Fibroblast of lung (primary cell): ENCODE data around the gene SLC25A1. TPM values are rescaled to one million over a fixed set of nuclear protein-coding genes. Genes with fewer than 3 reads are reported as not detected.

Experiments
- DNase-seq, 2 donors: peaks; one replicate each; pipeline versions ENCODE4 v3.0.0 to v3.0.0-alpha.2; 2010; ENCODE audit warnings: low read depth in 2 of 2
- H2AFZ ChIP-seq: 2 replicates; pipeline ENCODE4 v1.5.1; 2012; ENCODE audit warnings: low read length, control low read depth, inconsistent platforms
- H3K27ac ChIP-seq: 2 replicates; pipeline ENCODE4 v1.5.1; 2011; ENCODE audit warnings: low read length, control low read depth; ENCODE audit not compliant: insufficient read depth
- H3K27me3 ChIP-seq: 2 replicates; pipeline ENCODE4 v1.5.1; 2011; ENCODE audit warnings: mild to moderate bottlenecking, low read length; ENCODE audit not compliant: control insufficient read depth, insufficient read depth
- H3K36me3 ChIP-seq: 2 replicates; pipeline ENCODE4 v1.5.1; 2011; ENCODE audit warnings: low read length; ENCODE audit not compliant: control insufficient read depth, insufficient read depth
- H3K4me1 ChIP-seq: 2 replicates; pipeline ENCODE4 v1.5.1; 2011; ENCODE audit warnings: low read length; ENCODE audit not compliant: control insufficient read depth, insufficient read depth; ENCODE audit errors: extremely low read depth
- H3K4me2 ChIP-seq: 2 replicates; pipeline ENCODE4 v1.5.1; 2011; ENCODE audit warnings: low read length, control low read depth; ENCODE audit not compliant: insufficient read depth; ENCODE audit errors: extremely low read depth
- H3K4me3 ChIP-seq, 4 experiments: fragments of 200-600 bp in 1 of 4; sonication (generic) in 1 of 4; replicated peaks in 1 of 4; 2 replicates each; pipeline ENCODE4 v1.5.1; 2011 to 2016; ENCODE audit warnings: low read length in 4 of 4, low read depth in 3 of 4, mild to moderate bottlenecking in 3 of 4, control low read depth in 2 of 4, inconsistent platforms in 1 of 4, mixed read lengths in 1 of 4; ENCODE audit not compliant: insufficient read depth in 1 of 4; ENCODE audit errors: control extremely low read depth in 1 of 4
- H3K79me2 ChIP-seq: 2 replicates; pipeline ENCODE4 v1.5.1; 2012; ENCODE audit warnings: mild to moderate bottlenecking, low read length, inconsistent platforms; ENCODE audit not compliant: control insufficient read depth, insufficient read depth
- H3K9ac ChIP-seq: 2 replicates; pipeline ENCODE4 v1.5.1; 2011; ENCODE audit warnings: mild to moderate bottlenecking, low read length, control low read depth; ENCODE audit not compliant: insufficient read depth
- H3K9me3 ChIP-seq: 2 replicates; pipeline ENCODE4 v1.5.1; 2012; ENCODE audit warnings: low read depth, low read length; ENCODE audit not compliant: control insufficient read depth, insufficient read depth
- H4K20me1 ChIP-seq: 2 replicates; pipeline ENCODE4 v1.5.1; 2011; ENCODE audit warnings: low read length; ENCODE audit not compliant: control insufficient read depth, insufficient read depth; ENCODE audit errors: extremely low read depth
- EZH2 ChIP-seq: IDR thresholded peaks from 2 replicates; pipeline ENCODE4 v1.5.1; 2012; ENCODE audit warnings: low read length, control low read depth, mild to moderate bottlenecking; ENCODE audit errors: missing control alignments
- polyA plus RNA-seq, 2 donors: library from polyadenylated mRNA; depleted of rRNA in 1 of 2; stranded (reverse) in 1 of 2; unstranded in 1 of 2; fragments of >200 nt; gene quantifications; 2 replicates each; pipeline ENCODE4 v1.2.1, GENCODE V29; 2011 to 2012; ENCODE audit warnings: missing spikeins in 1 of 2
- total RNA-seq: library from RNA; depleted of rRNA; stranded (reverse); fragments of >200 nt; gene quantifications from 2 replicates; pipeline ENCODE4 v1.2.1, GENCODE V29; 2014
- TF ChIP-seq, protein P1 (sequence below), 2 donors: IDR thresholded peaks in 1 of 2; conservative IDR thresholded peaks in 1 of 2; 1 replicate in 1 of 2; 2 replicates in 1 of 2; pipeline ENCODE4 v1.5.1; 2011 to 2012; ENCODE audit warnings: low read length in 2 of 2, control low read depth in 1 of 2, inconsistent platforms in 1 of 2, low read depth in 1 of 2, mild to moderate bottlenecking in 1 of 2

The SLC25A1 gene
- total and polyA plus RNA-seq, 2 donors (not counting 1 experiment from before 2014, with no cell fraction given), result 56.1 to 161 TPM

DNA sequence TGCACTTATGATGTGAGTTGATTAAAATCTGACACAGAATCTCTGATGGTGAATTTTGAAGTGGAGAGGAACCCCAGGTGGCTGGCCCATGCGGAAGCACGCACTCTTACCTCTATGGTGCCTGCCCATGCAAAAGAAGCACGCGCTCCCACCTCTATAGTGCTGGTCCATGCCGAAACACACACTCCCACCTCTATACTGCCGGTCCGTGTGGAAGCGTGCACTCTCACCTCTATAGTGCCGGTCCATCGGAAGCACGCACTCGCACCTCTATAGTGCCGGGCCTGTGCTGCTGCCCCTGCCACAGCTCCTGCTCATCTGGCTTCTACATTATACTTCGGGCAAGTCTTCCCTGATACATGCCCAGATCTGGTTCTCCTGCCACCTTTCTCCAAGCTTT lies 36.8 kb upstream of the SLC25A1 start:
- no peak for DNase-seq
- Histone ChIP-seq H2AFZ (no peak overlapping the region), H3K4me2 (no peak overlapping the region), H3K4me3 (no peak overlapping the region), H3K27ac (no peak overlapping the region), H4K20me1 (no peaks in the 10 kb centered on the region), H3K9me3 (no peaks in the 10 kb centered on the region), H3K79me2 (no peaks in the 10 kb centered on the region), H3K27me3 (no peaks in the 10 kb centered on the region), H3K9ac (no peak overlapping the region), H3K36me3 (no peaks in the 10 kb centered on the region), H3K4me1 (no peaks in the 10 kb centered on the region)
- TF ChIP-seq, protein P1, sequence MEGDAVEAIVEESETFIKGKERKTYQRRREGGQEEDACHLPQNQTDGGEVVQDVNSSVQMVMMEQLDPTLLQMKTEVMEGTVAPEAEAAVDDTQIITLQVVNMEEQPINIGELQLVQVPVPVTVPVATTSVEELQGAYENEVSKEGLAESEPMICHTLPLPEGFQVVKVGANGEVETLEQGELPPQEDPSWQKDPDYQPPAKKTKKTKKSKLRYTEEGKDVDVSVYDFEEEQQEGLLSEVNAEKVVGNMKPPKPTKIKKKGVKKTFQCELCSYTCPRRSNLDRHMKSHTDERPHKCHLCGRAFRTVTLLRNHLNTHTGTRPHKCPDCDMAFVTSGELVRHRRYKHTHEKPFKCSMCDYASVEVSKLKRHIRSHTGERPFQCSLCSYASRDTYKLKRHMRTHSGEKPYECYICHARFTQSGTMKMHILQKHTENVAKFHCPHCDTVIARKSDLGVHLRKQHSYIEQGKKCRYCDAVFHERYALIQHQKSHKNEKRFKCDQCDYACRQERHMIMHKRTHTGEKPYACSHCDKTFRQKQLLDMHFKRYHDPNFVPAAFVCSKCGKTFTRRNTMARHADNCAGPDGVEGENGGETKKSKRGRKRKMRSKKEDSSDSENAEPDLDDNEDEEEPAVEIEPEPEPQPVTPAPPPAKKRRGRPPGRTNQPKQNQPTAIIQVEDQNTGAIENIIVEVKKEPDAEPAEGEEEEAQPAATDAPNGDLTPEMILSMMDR (conservative IDR thresholded peaks at IDR 0.05 in 1 of 2, IDR thresholded peaks at IDR 0.05 in 1 of 2; ENCODE audit: low read depth in 1 of 2, low read length in 2 of 2), result no peak
- TF ChIP-seq EZH2, result no peak

DNA sequence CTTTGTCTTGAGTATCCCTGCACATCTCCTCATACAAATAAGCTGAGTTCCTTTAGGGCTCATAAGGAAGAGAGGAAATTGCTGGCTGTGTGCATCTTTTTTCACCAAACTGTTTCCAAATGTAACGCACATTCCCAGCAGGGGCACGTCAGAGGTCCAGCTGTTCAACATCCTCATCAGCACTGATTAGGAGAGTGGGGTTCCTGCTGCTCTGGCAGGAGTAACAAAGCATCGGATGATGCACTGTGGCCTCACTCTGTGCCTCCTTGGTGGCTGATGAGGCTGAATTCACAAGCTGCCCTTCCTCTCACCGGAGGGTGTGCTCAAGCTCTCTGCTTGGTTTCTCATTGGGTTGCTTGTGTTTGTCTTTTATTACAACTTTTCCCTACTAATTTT lies 35.5 kb upstream of the SLC25A1 start:
- TF ChIP-seq, protein P1 (conservative IDR thresholded peaks at IDR 0.05 in 1 of 2, IDR thresholded peaks at IDR 0.05 in 1 of 2; ENCODE audit: low read depth in 1 of 2, low read length in 2 of 2), result no peak
- TF ChIP-seq EZH2, result no peak
- no peak overlapping the region for H3K27ac ChIP-seq
- H3K4me1 ChIP-seq, result no peaks in the 10 kb centered on the region
- peak in 1 of 2 donors; percentile 72 for DNase-seq
- no peak overlapping the region for H3K9ac ChIP-seq
- no peaks in the 10 kb centered on the region for H3K36me3 ChIP-seq
- H3K9me3 ChIP-seq, result no peaks in the 10 kb centered on the region
- H3K4me2 ChIP-seq, result no peak overlapping the region
- H3K4me3 ChIP-seq, result no peak overlapping the region
- no peaks in the 10 kb centered on the region for H3K79me2 ChIP-seq
- no peak overlapping the region for H2AFZ ChIP-seq
- H4K20me1 ChIP-seq, result no peaks in the 10 kb centered on the region
- H3K27me3 ChIP-seq, result no peaks in the 10 kb centered on the region

DNA sequence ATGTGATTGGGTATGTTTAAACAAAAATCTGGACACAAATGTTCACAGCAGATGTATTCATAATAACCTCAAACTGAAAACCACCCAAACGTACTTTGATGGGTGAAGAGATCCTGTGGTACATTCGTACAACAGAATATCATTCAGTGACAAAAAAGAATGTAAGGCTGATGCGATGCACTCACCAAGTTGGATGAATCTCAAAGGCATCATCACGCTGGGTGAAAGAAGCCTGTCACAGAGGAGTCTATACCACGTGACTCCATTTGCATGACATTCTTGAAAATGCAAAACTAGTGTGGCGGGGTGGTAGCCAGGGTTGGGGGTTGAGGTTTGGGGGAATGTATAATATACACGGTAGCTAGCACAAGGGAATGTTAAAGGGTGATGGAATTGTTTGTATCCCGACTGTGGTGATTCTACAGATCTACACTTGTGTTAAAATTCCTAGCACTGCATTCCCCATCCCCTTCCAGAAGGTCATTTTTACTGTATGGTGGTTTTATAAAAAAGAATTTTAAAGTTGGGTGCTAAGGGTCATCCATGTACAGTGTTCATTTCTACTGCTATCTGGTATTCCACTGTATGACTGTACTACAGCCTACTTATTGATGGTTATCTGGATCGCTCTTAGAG lies 35.0 kb upstream of the SLC25A1 start:
- Histone ChIP-seq H2AFZ (no peak overlapping the region), H3K4me3 (no peak overlapping the region), H3K36me3 (no peaks in the 10 kb centered on the region), H3K4me1 (no peaks in the 10 kb centered on the region), H3K27ac (no peak overlapping the region), H4K20me1 (no peaks in the 10 kb centered on the region), H3K9me3 (no peaks in the 10 kb centered on the region), H3K79me2 (no peaks in the 10 kb centered on the region), H3K27me3 (no peaks in the 10 kb centered on the region), H3K4me2 (no peak overlapping the region), H3K9ac (no peak overlapping the region)
- no peak for TF ChIP-seq EZH2
- TF ChIP-seq, protein P1 (conservative IDR thresholded peaks at IDR 0.05 in 1 of 2, IDR thresholded peaks at IDR 0.05 in 1 of 2; ENCODE audit: low read depth in 1 of 2, low read length in 2 of 2), result no peak
- DNase-seq, result peak in 1 of 2 donors; percentile 8
